Measurements from ENCODE around the gene FRMD4A.
A peak's percentile ranks its signal among the peaks of the same experiment; 100 is the strongest.
"Not testable (repeated sequence)": the region's sequence is repeated elsewhere in the genome, so short reads cannot be mapped to it uniquely, and the experiment has no call there.

FRMD4A gene

GRCh38 chr10:13896146-13896545 is 434.6 kb downstream of the FRMD4A start:
- DNase-seq, result not testable (repeated sequence)

GRCh38 chr10:13894412-13895093 is 436.2 kb downstream of the FRMD4A start:
- no peak for DNase-seq

GRCh38 chr10:13893926-13894325 is 436.8 kb downstream of the FRMD4A start:
- DNase-seq, result no peak

- DNase-seq, result no peak
Measured at GRCh38 chr10:13892871-13893270, 437.9 kb downstream of the FRMD4A start.

- no peak for DNase-seq
Measured at GRCh38 chr10:13892001-13892491, 438.7 kb downstream of the FRMD4A start.

GRCh38 chr10:13891128-13892000 is 439.4 kb downstream of the FRMD4A start:
- DNase-seq, result no peak

GRCh38 chr10:13890233-13891127 is 440.2 kb downstream of the FRMD4A start:
- DNase-seq, result no peak

- DNase-seq, result no peak
Measured at GRCh38 chr10:13887761-13888160, 443.0 kb downstream of the FRMD4A start.

- DNase-seq, result no peak
Measured at GRCh38 chr10:13885238-13885990, 445.3 kb downstream of the FRMD4A start.

- no peak for DNase-seq
Measured at GRCh38 chr10:13883636-13884444, 446.9 kb downstream of the FRMD4A start.

- DNase-seq, result peak in 1 of 2 donors; percentile 50
Measured at GRCh38 chr10:13882119-13882711, 448.5 kb downstream of the FRMD4A start.

GRCh38 chr10:13880760-13881159 is 450.0 kb downstream of the FRMD4A start:
- no peak for DNase-seq

GRCh38 chr10:13877154-13877909 is 453.4 kb downstream of the FRMD4A start:
- no peak for DNase-seq

GRCh38 chr10:13873196-13873595 is 457.5 kb downstream of the FRMD4A start:
- no peak for DNase-seq

- DNase-seq, result no peak
Measured at GRCh38 chr10:13872411-13872810, 458.3 kb downstream of the FRMD4A start.

GRCh38 chr10:13871776-13872175 is 458.9 kb downstream of the FRMD4A start:
- no peak for DNase-seq

GRCh38 chr10:13871011-13871410 is 459.7 kb downstream of the FRMD4A start:
- DNase-seq, result no peak

- no peak for DNase-seq
Measured at GRCh38 chr10:13869295-13869664, 461.4 kb downstream of the FRMD4A start.

GRCh38 chr10:13868528-13869294 is 462.0 kb downstream of the FRMD4A start:
- no peak for DNase-seq
